K562 (cell line): Measurements from ENCODE around the gene VAMP8. TPM values are rescaled to one million over a fixed set of nuclear protein-coding genes. Genes with fewer than 3 reads are reported as not detected.

Experiments used
- ARID1B ChIP-seq: fragments of 450-650 bp; IDR thresholded peaks from 2 replicates; pipeline ENCODE4 v1.6.1; 2016; ENCODE audit warnings: antibody characterized with exemption, mild to moderate bottlenecking, inconsistent platforms
- ARID2 ChIP-seq: fragments of 450-650 bp; IDR thresholded peaks from 2 replicates; pipeline ENCODE4 v1.6.1; 2017; ENCODE audit warnings: antibody characterized with exemption, mild to moderate bottlenecking
- CBX5 ChIP-seq: IDR thresholded peaks from 2 replicates; pipeline ENCODE4 v1.6.1; 2014; ENCODE audit warnings: low read depth, borderline replicate concordance
- HNRNPH1 ChIP-seq: fragments of 200-400 bp; formaldehyde crosslinking; optimal IDR thresholded peaks from 2 replicates; pipeline ENCODE3; 2017; ENCODE audit warnings: low read depth, mild to moderate bottlenecking, low read length, moderate library complexity
- HNRNPLL ChIP-seq: fragments of 200-400 bp; formaldehyde crosslinking; IDR thresholded peaks from 2 replicates; pipeline ENCODE4 v1.6.1; 2017; ENCODE audit warnings: low read length, low read depth, mild to moderate bottlenecking; ENCODE audit not compliant: poor library complexity, severe bottlenecking
- IRF2 ChIP-seq: sonication (generic); formaldehyde crosslinking; IDR thresholded peaks from 2 replicates; pipeline ENCODE4 v1.8.1; 2022; ENCODE audit warnings: mild to moderate bottlenecking, missing genetic modification reagents
- KHSRP ChIP-seq: fragments of 450-650 bp; IDR thresholded peaks from 2 replicates; pipeline ENCODE4 v1.6.1; 2017
- NONO ChIP-seq, 2 experiments: fragments of 200-400 bp in 1 of 2; fragments of 450-650 bp in 1 of 2; formaldehyde crosslinking in 1 of 2; IDR thresholded peaks; 2 replicates each; pipeline ENCODE4 v1.6.1; 2017; ENCODE audit warnings: low read depth in 2 of 2, mild to moderate bottlenecking in 2 of 2, moderate library complexity in 2 of 2, low read length in 1 of 2
- POU5F1 ChIP-seq: fragments of 150-350 bp; IDR thresholded peaks from 2 replicates; pipeline ENCODE4 v1.6.1; 2014; ENCODE audit warnings: borderline replicate concordance, low read length, low read depth, mild to moderate bottlenecking; ENCODE audit not compliant: partially characterized antibody
- SMAD2 ChIP-seq: fragments of 150-350 bp; IDR thresholded peaks from 2 replicates; pipeline ENCODE4 v1.6.1; 2014; ENCODE audit warnings: low read depth, mild to moderate bottlenecking, low read length
- XRCC4 ChIP-seq: IDR thresholded peaks from one replicate; pipeline ENCODE4 v1.6.1; 2011; ENCODE audit not compliant: insufficient read depth, insufficient read length; ENCODE audit errors: extremely low read depth
- ZBED1 ChIP-seq: IDR thresholded peaks from 2 replicates; pipeline ENCODE4 v1.6.1; 2014
- ZNF124 ChIP-seq: sonication (generic); formaldehyde crosslinking; IDR thresholded peaks from 2 replicates; pipeline ENCODE4 v1.8.1; 2022; ENCODE audit warnings: missing genetic modification reagents
- ZNF239 ChIP-seq: fragments of 250-450 bp; sonication (Bioruptor Pico); IDR thresholded peaks from 2 replicates; pipeline ENCODE4 v1.4.0; 2020; ENCODE audit warnings: mild to moderate bottlenecking
- ZNF717 ChIP-seq: fragments of 250-450 bp; sonication (Bioruptor Pico); IDR thresholded peaks from 2 replicates; pipeline ENCODE4 v1.5.0; 2021
- ZNF830 ChIP-seq: fragments of 250-450 bp; sonication (Bioruptor Pico); IDR thresholded peaks from 2 replicates; pipeline ENCODE4 v1.5.0; 2021; ENCODE audit warnings: mild to moderate bottlenecking
- polyA plus RNA-seq, 8 experiments: library from polyadenylated mRNA; depleted of rRNA in 4 of 8; stranded (reverse) in 5 of 8; unstranded in 3 of 8; fragments of >200 nt; fragmentation: Nextera tagmentation in 2 of 8; fragmentation: Illumina TruSeq in 1 of 8; extraction: Ambion mirVana in 2 of 8; extraction: Trizol in 1 of 8; gene quantifications; 2 replicates each; pipeline versions ENCODE4 v1.2.1 to v1.2.3, GENCODE V29; 2011 to 2014; ENCODE audit warnings: inconsistent platforms in 1 of 8, missing spikeins in 1 of 8
- total RNA-seq, 7 experiments: library from RNA; depleted of rRNA in 6 of 7; stranded (reverse); fragments of >200 nt in 6 of 7; fragmentation: Illumina TruSeq in 2 of 7; extraction: Trizol in 2 of 7; gene quantifications; 2 replicates each; pipeline versions ENCODE4 v1.2.1 to v1.2.3, GENCODE V29; 2011 to 2021; ENCODE audit warnings: low replicate concordance in 1 of 7
- TF ChIP-seq, protein P1 (sequence below): sonication (generic); formaldehyde crosslinking; IDR thresholded peaks from 2 replicates; pipeline ENCODE4 v1.8.0; 2023; ENCODE audit warnings: missing genetic modification reagents, mild to moderate bottlenecking, borderline replicate concordance
- TF ChIP-seq, protein P2 (sequence below): fragments of 450-650 bp; formaldehyde crosslinking; IDR thresholded peaks from 2 replicates; pipeline ENCODE4 v1.4.0; 2022; ENCODE audit warnings: missing genetic modification characterization
- TF ChIP-seq, protein P3 (sequence below): sonication (generic); formaldehyde crosslinking; IDR thresholded peaks from 2 replicates; pipeline ENCODE4 v1.4.0; 2020; ENCODE audit warnings: mild to moderate bottlenecking, missing genetic modification reagents

Gene VAMP8
- total and polyA plus RNA-seq, 9 of the 15 experiments (the other 6 are each of a cell fraction or from before 2014, with no cell fraction given) = 107 to 571 (median 248) TPM

DNA sequence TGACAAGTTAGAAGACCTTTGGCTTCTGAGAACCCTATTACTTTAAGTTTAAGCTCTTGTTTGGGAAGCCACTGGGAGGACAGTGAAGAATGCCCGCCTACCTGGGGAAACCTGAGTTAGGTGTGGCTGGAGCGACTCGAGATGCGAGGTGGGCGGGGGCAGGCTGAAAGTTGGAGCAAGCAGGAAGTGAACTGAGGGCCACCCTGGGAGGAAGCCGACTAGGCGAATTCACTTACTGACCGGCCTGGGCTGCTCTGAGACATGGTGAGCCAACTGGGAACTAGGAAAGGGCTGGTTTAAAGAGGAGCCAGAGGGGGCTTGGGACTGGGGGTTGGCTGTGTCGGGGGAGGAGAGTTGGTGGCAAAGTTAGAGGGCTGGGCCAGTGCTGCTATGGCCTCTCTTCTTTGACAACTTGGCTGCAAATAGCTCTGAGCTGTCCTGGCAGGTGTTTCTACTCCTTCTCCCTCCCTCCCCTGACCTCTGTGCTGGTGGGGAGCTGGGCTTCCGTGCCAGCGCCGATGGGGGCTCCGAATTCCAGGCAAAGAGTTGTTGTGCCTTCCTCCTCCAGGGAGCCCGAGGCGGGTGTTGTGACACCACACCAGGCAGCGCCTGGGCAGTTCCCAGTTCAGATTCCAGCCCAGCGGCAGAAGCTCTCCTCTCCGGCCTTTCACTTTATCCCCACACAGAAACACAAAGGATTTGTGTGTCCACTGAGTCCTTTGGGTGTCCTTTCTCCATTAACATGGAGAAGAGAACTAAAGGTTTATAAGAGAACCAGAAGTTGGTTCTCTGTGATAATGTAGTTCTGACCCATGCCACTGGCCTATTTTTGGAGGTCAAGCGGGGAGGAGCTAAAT, at the start of gene VAMP8 (continued):
- TF ChIP-seq ARID2 (no peak), NONO (IDR thresholded peaks at IDR 0.05; ENCODE audit: low read depth in 2 of 2, low read length in 1 of 2) (no peak), SMAD2 (no peak), CBX5 (no peak), ZNF717 (CRISPR knock-in tag) (no peak), HNRNPH1 (no peak), ARID1B (no peak), ZNF830 (CRISPR knock-in tag) (no peak), ZNF124 (no peak), POU5F1 (no peak), XRCC4 (no peak), HNRNPLL (no peak), KHSRP (no peak), IRF2 (no peak), ZBED1 (no peak), ZNF239 (no peak)
- TF ChIP-seq, protein P1, sequence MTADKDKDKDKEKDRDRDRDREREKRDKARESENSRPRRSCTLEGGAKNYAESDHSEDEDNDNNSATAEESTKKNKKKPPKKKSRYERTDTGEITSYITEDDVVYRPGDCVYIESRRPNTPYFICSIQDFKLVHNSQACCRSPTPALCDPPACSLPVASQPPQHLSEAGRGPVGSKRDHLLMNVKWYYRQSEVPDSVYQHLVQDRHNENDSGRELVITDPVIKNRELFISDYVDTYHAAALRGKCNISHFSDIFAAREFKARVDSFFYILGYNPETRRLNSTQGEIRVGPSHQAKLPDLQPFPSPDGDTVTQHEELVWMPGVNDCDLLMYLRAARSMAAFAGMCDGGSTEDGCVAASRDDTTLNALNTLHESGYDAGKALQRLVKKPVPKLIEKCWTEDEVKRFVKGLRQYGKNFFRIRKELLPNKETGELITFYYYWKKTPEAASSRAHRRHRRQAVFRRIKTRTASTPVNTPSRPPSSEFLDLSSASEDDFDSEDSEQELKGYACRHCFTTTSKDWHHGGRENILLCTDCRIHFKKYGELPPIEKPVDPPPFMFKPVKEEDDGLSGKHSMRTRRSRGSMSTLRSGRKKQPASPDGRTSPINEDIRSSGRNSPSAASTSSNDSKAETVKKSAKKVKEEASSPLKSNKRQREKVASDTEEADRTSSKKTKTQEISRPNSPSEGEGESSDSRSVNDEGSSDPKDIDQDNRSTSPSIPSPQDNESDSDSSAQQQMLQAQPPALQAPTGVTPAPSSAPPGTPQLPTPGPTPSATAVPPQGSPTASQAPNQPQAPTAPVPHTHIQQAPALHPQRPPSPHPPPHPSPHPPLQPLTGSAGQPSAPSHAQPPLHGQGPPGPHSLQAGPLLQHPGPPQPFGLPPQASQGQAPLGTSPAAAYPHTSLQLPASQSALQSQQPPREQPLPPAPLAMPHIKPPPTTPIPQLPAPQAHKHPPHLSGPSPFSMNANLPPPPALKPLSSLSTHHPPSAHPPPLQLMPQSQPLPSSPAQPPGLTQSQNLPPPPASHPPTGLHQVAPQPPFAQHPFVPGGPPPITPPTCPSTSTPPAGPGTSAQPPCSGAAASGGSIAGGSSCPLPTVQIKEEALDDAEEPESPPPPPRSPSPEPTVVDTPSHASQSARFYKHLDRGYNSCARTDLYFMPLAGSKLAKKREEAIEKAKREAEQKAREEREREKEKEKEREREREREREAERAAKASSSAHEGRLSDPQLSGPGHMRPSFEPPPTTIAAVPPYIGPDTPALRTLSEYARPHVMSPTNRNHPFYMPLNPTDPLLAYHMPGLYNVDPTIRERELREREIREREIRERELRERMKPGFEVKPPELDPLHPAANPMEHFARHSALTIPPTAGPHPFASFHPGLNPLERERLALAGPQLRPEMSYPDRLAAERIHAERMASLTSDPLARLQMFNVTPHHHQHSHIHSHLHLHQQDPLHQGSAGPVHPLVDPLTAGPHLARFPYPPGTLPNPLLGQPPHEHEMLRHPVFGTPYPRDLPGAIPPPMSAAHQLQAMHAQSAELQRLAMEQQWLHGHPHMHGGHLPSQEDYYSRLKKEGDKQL = no peak
- TF ChIP-seq, protein P2, sequence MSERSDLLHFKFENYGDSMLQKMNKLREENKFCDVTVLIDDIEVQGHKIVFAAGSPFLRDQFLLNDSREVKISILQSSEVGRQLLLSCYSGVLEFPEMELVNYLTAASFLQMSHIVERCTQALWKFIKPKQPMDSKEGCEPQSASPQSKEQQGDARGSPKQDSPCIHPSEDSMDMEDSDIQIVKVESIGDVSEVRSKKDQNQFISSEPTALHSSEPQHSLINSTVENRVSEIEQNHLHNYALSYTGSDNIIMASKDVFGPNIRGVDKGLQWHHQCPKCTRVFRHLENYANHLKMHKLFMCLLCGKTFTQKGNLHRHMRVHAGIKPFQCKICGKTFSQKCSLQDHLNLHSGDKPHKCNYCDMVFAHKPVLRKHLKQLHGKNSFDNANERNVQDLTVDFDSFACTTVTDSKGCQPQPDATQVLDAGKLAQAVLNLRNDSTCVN = no peak
- TF ChIP-seq, protein P3, sequence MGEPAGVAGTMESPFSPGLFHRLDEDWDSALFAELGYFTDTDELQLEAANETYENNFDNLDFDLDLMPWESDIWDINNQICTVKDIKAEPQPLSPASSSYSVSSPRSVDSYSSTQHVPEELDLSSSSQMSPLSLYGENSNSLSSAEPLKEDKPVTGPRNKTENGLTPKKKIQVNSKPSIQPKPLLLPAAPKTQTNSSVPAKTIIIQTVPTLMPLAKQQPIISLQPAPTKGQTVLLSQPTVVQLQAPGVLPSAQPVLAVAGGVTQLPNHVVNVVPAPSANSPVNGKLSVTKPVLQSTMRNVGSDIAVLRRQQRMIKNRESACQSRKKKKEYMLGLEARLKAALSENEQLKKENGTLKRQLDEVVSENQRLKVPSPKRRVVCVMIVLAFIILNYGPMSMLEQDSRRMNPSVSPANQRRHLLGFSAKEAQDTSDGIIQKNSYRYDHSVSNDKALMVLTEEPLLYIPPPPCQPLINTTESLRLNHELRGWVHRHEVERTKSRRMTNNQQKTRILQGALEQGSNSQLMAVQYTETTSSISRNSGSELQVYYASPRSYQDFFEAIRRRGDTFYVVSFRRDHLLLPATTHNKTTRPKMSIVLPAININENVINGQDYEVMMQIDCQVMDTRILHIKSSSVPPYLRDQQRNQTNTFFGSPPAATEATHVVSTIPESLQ = no peak
